ENCODE measurements around the gene DACT1.

Gene DACT1

DNA sequence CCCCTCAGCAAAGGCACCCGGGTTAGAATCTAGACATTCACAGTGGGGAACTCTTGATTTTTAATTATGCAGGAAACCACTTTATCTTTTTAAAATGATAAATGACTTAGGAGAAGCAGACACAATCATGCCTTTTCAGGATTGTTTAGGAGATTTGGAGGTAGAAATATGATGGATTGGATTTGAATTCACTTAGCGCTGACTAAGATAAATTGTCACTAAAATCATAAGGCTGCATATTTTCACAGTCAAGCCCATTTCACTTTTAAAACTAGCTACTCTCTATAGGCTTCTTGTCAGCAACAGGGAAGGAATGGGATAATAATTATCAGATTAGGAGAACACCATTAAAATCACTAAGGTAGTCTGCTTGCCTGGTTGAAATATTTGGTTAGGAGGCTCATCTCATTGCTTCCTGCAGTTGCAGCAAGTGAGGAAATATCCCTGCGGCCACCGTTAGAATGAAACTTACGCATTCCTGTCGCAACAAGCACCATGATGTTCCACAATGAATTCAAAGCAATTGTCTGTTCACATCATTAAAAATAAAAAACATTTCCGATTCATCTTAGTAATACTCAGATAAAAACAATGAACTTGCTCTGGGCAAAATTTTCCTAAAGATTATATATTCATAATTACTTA lies 31.9 kb downstream of the DACT1 start:
- Mint-ChIP-seq H3K4me1 (ENCODE audit: low read depth) (no peaks in the 10 kb centered on the region), H3K27ac (no peak overlapping the region), H3K4me3 (no peak overlapping the region), H3K9me3 (no peaks in the 10 kb centered on the region), H3K36me3 (ENCODE audit: low read depth) (no peaks in the 10 kb centered on the region), H3K27me3 (no peaks in the 10 kb centered on the region)

DNA sequence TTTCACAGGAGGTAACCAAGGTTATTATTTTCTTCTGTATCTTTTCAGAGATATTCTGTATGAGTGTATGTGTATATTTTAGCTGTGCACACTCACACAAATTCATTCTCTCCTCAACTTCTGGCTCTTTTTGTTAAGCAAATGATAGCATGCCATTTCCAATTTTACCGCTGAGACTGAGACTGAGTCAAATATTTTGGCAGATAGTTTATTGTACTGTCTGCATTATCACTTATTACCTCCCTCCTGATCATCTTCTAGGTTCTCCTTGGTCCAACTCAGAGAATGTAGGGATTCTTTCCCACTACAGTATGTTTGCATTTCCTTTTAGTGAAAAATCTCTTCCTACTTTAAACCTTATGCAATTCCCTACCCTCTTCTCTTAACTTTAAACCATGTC lies 33.3 kb downstream of the DACT1 start:
- no peaks in the 10 kb centered on the region for H3K4me1 Mint-ChIP-seq (ENCODE audit: low read depth)
- H3K27ac Mint-ChIP-seq = no peak overlapping the region
- H3K4me3 Mint-ChIP-seq = no peak overlapping the region
- no peaks in the 10 kb centered on the region for H3K9me3 Mint-ChIP-seq
- no peaks in the 10 kb centered on the region for H3K27me3 Mint-ChIP-seq
- H3K36me3 Mint-ChIP-seq (ENCODE audit: low read depth) = no peaks in the 10 kb centered on the region

DNA sequence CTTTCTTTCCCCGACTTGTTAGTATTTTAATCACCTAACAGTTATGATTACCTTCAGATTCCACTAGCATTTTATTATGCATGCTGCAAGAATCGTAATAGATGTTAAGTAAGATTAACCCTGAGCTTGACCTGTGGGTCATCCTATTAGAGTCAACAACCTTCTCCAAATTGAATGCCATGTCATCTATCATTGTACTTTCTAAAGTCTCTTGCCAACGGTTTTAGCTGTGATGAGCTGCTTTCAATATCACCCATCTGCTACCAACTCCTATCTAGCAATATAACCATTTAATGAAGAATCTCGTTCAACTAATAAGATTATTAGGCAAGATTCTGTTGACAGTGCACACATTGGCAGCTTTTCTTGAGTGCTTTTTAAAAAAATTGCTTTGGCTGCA lies 33.7 kb downstream of the DACT1 start:
- no peaks in the 10 kb centered on the region for H3K9me3 Mint-ChIP-seq
- no peak overlapping the region for H3K4me3 Mint-ChIP-seq
- no peaks in the 10 kb centered on the region for H3K4me1 Mint-ChIP-seq (ENCODE audit: low read depth)
- no peak overlapping the region for H3K27ac Mint-ChIP-seq
- H3K36me3 Mint-ChIP-seq (ENCODE audit: low read depth) = no peaks in the 10 kb centered on the region
- H3K27me3 Mint-ChIP-seq = no peaks in the 10 kb centered on the region

DNA sequence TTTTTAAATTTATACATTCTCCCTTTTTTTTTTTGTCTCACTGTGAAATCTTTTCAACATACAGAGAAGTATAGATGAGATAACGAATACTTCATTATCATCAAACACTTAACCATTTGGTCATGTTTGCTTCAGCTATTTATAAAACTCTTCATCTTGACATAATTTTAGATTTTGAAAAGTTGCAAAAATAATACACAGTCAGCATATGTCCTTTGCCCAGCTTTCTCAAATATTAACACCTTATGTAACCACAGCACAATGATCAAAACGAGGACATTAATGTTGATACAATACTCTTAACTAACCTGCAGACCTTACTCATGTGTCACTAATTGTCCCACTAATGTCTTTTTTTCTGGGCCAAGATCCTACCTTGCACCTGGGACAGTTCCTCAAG lies 36.0 kb downstream of the DACT1 start:
- Mint-ChIP-seq H3K36me3 (ENCODE audit: low read depth) (no peaks in the 10 kb centered on the region), H3K4me3 (no peak overlapping the region)

DNA sequence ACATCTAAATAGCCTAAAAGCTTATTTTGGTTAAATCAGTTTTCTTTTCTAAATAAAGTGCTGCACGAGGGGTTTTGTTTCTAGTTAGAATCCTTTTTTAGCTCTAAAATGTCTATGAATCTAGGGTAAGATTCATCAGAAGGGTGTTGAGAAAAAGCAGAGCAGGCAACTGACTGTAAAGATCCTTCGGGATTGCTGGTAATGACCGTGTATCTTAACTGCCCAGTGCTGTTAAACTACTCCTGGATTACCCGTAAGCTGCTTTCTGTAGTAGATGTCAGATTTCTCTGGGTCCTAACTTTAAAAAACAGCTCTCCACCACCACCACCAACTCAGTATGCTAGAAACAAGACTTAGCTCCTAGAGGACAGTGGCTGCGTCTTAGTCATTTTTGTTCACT lies 39.2 kb downstream of the DACT1 start:
- H3K27ac Mint-ChIP-seq = no peak overlapping the region
- H3K9me3 Mint-ChIP-seq = no peaks in the 10 kb centered on the region
- H3K36me3 Mint-ChIP-seq (ENCODE audit: low read depth) = no peaks in the 10 kb centered on the region
- H3K4me1 Mint-ChIP-seq (ENCODE audit: low read depth) = no peaks in the 10 kb centered on the region
- H3K4me3 Mint-ChIP-seq = no peak overlapping the region
- H3K27me3 Mint-ChIP-seq = no peaks in the 10 kb centered on the region

More for the DNA sequence above, 36.0 kb downstream of the DACT1 start:
- H3K9me3 Mint-ChIP-seq = no peaks in the 10 kb centered on the region
- no peak overlapping the region for H3K27ac Mint-ChIP-seq
- H3K4me1 Mint-ChIP-seq (ENCODE audit: low read depth) = no peaks in the 10 kb centered on the region
- no peaks in the 10 kb centered on the region for H3K27me3 Mint-ChIP-seq

DNA sequence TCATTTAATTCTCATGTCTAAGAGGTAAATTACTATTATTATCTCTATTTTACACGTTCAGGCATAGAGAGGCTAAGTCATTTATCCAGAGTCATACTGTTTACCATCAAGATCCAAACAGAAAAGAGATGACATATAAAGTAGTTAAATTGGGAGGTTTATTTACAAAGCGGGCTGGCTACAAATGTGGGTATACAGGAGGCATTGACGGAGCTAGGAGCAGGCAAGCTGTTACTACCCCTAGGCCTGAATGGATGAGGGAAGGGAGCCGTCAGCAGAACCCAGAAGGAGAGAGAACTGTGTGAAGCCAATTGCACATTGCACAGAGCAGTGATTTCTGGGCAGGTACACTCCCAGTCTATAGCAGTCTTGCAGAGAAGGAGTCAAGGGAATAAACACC lies 39.8 kb downstream of the DACT1 start:
- Mint-ChIP-seq H3K27ac (no peak overlapping the region), H3K27me3 (no peaks in the 10 kb centered on the region), H3K36me3 (ENCODE audit: low read depth) (no peaks in the 10 kb centered on the region), H3K4me1 (ENCODE audit: low read depth) (no peaks in the 10 kb centered on the region), H3K4me3 (no peak overlapping the region), H3K9me3 (no peaks in the 10 kb centered on the region)

DNA sequence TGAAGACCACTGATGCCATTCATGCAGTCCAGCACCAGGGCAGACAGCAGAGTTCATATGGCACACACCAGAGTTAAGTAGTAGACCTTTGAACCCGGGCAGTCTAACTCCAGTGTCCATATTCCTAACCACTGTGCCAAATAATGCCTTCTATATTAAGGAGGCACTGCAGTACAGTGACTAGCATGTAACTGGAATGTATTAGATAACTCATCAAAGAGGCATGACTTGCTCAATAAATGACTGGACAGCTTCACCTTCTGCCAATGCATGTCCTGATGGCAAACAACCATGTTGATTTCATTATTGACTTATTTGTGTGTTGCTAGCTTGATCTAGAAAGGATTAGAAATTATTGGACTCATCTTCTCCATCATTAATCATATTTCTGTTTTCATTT lies 40.2 kb downstream of the DACT1 start:
- H3K27me3 Mint-ChIP-seq = peaks cover 1% of the 10 kb centered on the region
- no peaks in the 10 kb centered on the region for H3K36me3 Mint-ChIP-seq (ENCODE audit: low read depth)
- H3K27ac Mint-ChIP-seq = no peak overlapping the region
- no peak overlapping the region for H3K4me3 Mint-ChIP-seq
- H3K9me3 Mint-ChIP-seq = no peaks in the 10 kb centered on the region
- no peaks in the 10 kb centered on the region for H3K4me1 Mint-ChIP-seq (ENCODE audit: low read depth)

DNA sequence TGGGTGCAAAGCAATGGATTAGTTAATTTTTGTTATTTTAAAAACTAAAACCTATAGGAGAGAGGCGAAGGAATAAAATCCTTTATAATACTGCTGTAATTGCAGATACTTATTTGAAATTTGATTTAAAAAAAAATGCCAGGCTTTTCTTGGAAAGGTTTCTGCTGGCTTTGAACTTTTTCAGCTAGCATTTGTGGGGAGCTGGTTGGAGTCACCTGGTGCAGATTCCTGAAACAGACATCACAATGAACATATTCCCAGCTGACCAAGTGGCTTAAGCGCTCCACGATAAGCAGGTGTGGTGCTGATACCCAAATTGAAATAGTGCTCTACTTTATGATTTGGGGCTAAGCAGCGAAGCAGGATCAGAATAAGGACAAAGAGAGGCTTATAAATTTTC lies 42.9 kb downstream of the DACT1 start:
- no peaks in the 10 kb centered on the region for H3K4me1 Mint-ChIP-seq (ENCODE audit: low read depth)
- peaks cover 3% of the 10 kb centered on the region for H3K27me3 Mint-ChIP-seq
- H3K36me3 Mint-ChIP-seq (ENCODE audit: low read depth) = no peaks in the 10 kb centered on the region
- no peak overlapping the region for H3K4me3 Mint-ChIP-seq
- no peaks in the 10 kb centered on the region for H3K9me3 Mint-ChIP-seq
- no peak overlapping the region for H3K27ac Mint-ChIP-seq

DNA sequence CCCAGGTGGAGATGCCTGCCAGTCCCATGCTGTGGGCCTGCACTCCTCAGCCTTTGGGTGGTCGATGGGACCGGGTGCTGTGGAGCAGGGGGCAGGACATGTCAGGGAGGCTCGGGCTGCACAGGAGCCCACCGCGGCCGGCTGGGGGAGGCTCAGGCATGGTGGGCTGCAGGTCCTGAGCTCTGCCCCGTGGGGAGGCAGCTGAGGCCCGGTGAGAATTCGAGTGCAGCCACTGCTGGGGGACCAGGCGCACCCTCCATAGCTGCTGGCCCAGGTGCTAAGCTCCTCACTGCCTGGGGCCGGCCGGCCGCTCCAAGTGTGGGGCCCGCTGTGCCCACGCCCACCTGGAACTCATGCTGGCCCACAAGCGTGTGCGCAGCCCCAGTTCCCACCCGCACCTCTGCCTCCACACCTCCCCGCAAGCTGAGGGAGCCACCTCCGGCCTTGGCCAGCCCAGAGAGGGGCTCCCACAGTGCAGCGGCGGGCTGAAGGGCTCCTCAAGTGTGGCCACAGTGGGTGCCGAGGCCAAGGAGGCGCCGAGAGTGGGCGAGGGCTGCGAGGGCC lies 49.6 kb downstream of the DACT1 start:
- Mint-ChIP-seq H3K4me3 (no peak overlapping the region), H3K27me3 (peaks cover 11% of the 10 kb centered on the region), H3K4me1 (ENCODE audit: low read depth) (no peaks in the 10 kb centered on the region), H3K36me3 (ENCODE audit: low read depth) (no peaks in the 10 kb centered on the region), H3K9me3 (peaks cover 8% of the 10 kb centered on the region), H3K27ac (no peak overlapping the region)

DNA sequence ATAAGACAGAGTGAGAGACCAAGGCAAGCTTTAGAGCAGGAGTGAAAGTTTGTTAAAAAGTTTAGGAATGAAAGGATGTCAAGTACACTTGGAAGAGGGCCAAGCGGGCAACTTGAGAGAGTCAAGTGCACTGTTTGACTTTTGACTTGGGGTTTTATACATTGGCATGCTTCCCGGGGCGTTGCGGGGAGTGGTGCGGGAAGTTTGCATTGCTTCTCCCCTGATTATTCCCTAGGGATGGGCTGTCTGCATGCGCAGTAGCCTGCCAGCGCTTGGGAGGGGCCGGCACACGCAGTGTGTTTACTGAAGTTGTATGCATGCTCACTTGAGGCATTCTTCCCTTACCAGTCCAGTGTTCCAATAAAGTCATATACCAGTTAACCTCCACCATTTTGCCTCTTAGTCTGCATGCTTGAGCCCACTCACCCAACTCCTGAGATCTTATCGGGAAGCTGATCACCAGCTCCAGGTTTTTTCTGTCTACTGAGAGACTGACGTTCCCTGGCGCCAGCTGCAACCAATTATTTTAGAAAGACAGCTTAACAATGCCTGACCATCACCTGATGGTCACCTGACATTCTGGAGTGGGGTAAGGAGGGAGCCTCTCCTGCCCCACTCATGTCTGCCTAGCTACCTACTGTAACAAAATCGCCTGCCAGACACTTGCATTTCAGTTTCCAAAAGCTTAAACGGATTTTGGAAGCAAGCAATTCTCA lies 53.2 kb downstream of the DACT1 start:
- Mint-ChIP-seq H3K9me3 (peaks cover 8% of the 10 kb centered on the region), H3K27me3 (peaks cover 8% of the 10 kb centered on the region)

DNA sequence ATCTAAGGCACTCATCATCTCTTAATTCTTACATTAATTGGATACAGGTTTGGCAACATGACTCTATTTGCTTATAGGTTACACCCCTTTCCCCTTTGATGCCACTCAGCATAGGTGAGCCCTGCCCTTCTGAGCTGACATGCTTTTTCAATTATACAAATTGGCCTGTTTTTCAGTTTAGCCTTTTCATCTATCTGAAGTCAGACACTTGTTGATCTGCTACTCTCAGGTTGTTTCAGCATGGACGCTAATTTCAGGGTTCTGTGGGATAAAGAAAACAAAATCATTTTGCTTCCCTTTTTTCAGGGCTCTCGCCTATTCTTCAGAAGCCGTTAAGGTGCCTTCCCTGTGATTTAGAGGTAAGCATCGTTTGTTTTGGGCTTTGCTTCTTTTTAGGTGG lies 55.3 kb downstream of the DACT1 start:
- Mint-ChIP-seq H3K36me3 (ENCODE audit: low read depth) (no peaks in the 10 kb centered on the region), H3K9me3 (peaks cover 5% of the 10 kb centered on the region), H3K4me3 (no peak overlapping the region), H3K27me3 (peaks cover 8% of the 10 kb centered on the region), H3K27ac (no peak overlapping the region), H3K4me1 (ENCODE audit: low read depth) (no peaks in the 10 kb centered on the region)

More for the DNA sequence above, 53.2 kb downstream of the DACT1 start:
- H3K36me3 Mint-ChIP-seq (ENCODE audit: low read depth) = no peaks in the 10 kb centered on the region
- no peaks in the 10 kb centered on the region for H3K4me1 Mint-ChIP-seq (ENCODE audit: low read depth)
- H3K4me3 Mint-ChIP-seq = no peak overlapping the region
- H3K27ac Mint-ChIP-seq = no peak overlapping the region

DNA sequence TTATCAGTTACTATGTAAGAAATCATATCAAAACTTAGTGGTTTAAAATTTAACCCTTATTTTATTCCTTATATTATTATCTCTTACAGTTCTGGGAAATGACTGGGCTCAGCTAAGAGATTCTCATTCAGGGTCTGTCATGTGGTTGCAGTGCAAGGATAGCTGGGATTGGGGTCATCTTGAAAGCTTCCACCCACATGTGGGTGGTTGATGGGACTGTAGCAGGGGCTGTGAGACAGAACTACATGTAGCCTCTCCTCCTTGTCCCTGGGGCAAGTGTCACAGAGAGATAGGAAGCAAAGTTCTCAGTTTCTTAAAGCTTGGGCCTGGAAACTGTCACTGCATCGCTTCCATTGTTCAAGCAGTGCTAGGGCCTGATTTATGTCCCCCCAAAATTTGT lies 57.8 kb downstream of the DACT1 start:
- H3K36me3 Mint-ChIP-seq (ENCODE audit: low read depth) = no peaks in the 10 kb centered on the region
- no peaks in the 10 kb centered on the region for H3K27me3 Mint-ChIP-seq
- no peaks in the 10 kb centered on the region for H3K4me1 Mint-ChIP-seq (ENCODE audit: low read depth)
- H3K4me3 Mint-ChIP-seq = no peak overlapping the region
- no peaks in the 10 kb centered on the region for H3K9me3 Mint-ChIP-seq
- H3K27ac Mint-ChIP-seq = no peak overlapping the region

DNA sequence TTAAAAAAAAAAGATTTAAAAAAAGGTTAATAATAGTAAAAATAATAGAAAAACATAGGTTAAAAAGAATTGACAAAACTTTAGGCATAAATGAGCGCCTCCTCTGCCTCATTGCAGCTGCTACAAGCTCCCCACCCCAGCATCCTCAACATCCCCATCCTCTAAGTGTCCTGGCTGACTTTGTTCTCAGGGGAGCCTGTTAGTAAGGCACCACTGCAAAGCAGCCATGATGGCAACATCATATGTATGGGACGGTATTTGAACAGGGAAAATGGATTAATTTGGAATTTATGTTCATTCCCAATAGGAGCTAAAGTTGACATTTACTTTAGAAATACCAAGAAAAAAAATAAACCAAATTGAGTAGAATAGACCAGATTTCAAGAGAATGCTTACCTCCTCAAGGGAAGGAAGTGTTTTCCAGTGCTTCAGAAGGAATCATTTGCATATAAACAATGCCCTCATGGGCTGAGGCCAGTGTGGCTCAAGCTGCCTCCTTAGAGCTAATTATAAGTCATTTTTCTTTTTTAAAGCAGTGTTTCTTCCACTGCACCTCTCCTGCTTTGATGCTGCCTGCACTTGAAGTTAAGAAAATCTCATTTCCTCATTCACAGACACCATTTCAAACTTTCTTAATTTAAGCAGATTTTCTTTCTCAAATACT lies 59.6 kb downstream of the DACT1 start:
- Mint-ChIP-seq H3K9me3 (no peaks in the 10 kb centered on the region), H3K4me1 (ENCODE audit: low read depth) (no peaks in the 10 kb centered on the region), H3K27me3 (no peaks in the 10 kb centered on the region), H3K27ac (no peak overlapping the region), H3K36me3 (ENCODE audit: low read depth) (no peaks in the 10 kb centered on the region), H3K4me3 (no peak overlapping the region)

All from stimulated activated naive CD8-positive, alpha-beta T cell treated with anti-CD3 and anti-CD28 coated beads, Interleukin-15, Interleukin-2, amounts not matched to agents 100 ng/mL and 50 ng/mL, for 24 hours (primary cell).